ENCODE data around the gene MCM6.

DNA sequence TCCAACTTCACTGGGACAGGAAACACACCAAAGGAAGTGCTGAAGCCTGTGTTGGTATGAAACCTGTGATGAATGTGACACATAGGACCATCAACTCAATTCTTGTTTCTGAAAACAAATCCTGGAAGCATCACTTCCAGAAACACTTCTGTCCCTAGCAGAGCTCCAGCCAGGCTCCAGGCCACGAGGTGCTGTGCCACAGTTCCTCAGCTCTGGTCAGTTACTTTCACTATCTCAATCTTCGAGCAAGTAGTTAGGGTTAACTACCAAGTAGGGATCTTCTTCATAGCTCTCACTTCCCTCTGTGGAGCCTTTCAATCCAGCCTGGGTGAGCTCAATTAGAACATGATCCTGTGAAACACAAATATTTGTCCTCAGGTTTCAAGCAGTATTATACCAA is 35.6 kb downstream of the MCM6 start:
- TF ChIP-seq, protein P1, sequence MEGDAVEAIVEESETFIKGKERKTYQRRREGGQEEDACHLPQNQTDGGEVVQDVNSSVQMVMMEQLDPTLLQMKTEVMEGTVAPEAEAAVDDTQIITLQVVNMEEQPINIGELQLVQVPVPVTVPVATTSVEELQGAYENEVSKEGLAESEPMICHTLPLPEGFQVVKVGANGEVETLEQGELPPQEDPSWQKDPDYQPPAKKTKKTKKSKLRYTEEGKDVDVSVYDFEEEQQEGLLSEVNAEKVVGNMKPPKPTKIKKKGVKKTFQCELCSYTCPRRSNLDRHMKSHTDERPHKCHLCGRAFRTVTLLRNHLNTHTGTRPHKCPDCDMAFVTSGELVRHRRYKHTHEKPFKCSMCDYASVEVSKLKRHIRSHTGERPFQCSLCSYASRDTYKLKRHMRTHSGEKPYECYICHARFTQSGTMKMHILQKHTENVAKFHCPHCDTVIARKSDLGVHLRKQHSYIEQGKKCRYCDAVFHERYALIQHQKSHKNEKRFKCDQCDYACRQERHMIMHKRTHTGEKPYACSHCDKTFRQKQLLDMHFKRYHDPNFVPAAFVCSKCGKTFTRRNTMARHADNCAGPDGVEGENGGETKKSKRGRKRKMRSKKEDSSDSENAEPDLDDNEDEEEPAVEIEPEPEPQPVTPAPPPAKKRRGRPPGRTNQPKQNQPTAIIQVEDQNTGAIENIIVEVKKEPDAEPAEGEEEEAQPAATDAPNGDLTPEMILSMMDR (conservative IDR thresholded peaks at IDR 0.05; ENCODE audit: low read depth in 2 of 2) = no peak
- no peak for TF ChIP-seq STAT1 (IDR thresholded peaks at IDR 0.05; ENCODE audit: unreplicated experiment)
- no peak for TF ChIP-seq CREB1 (CRISPR knock-in tag; IDR thresholded peaks at IDR 0.05; ENCODE audit: low read depth)
